ENCODE measurements around the gene MGAM2. TPM values are rescaled to one million over a fixed set of nuclear protein-coding genes. Genes with fewer than 3 reads are reported as not detected.

MGAM2 gene
- total and polyA plus RNA-seq, 2 experiments from 2014 or later, result 0.07 TPM; not detected in 1

DNA sequence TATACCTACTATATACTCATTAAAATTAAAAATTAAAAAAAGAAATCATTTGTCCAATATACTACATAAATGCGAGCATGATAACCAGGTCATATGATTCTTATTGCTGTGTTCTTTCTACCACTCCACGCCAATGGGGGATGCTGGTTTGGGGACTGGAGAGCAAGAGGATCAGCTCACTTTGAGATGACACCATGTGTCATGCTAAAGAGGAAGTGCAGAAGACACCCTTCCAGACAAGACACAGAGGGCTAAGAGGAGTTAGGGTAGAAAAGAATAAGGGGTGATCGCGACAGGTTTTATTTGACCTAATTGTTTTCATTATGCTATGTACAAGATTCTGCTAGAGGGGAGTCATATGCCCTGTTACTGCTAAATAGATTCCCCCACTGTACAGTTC, 33.8 kb upstream of the MGAM2 start:
- Histone ChIP-seq H3K4me1 (ENCODE audit: insufficient read depth) (no peaks in the 10 kb centered on the region), H3K4me3 (no peak overlapping the region), H3K9me2 (ENCODE audit: insufficient read depth) (no peaks in the 10 kb centered on the region; the same call in 1 of the 2 replicates), H3K27me3 (ENCODE audit: insufficient read depth) (no peaks in the 10 kb centered on the region), H3F3A (replicated peaks; ENCODE audit: low read depth) (no peaks in the 10 kb centered on the region), H3K79me2 (replicated peaks; ENCODE audit: insufficient read depth) (no peaks in the 10 kb centered on the region), H3K4me2 (no peak overlapping the region), H4K20me1 (replicated peaks; ENCODE audit: insufficient read depth) (no peaks in the 10 kb centered on the region), H3K27ac (ENCODE audit: low read depth) (no peak overlapping the region), H2AFZ (no peak overlapping the region), H3K36me3 (ENCODE audit: insufficient read depth) (no peaks in the 10 kb centered on the region)
- TF ChIP-seq EZH2 (IDR thresholded peaks at IDR 0.05; ENCODE audit: low read depth, unreplicated experiment), result no peak
- TF ChIP-seq, protein P1, sequence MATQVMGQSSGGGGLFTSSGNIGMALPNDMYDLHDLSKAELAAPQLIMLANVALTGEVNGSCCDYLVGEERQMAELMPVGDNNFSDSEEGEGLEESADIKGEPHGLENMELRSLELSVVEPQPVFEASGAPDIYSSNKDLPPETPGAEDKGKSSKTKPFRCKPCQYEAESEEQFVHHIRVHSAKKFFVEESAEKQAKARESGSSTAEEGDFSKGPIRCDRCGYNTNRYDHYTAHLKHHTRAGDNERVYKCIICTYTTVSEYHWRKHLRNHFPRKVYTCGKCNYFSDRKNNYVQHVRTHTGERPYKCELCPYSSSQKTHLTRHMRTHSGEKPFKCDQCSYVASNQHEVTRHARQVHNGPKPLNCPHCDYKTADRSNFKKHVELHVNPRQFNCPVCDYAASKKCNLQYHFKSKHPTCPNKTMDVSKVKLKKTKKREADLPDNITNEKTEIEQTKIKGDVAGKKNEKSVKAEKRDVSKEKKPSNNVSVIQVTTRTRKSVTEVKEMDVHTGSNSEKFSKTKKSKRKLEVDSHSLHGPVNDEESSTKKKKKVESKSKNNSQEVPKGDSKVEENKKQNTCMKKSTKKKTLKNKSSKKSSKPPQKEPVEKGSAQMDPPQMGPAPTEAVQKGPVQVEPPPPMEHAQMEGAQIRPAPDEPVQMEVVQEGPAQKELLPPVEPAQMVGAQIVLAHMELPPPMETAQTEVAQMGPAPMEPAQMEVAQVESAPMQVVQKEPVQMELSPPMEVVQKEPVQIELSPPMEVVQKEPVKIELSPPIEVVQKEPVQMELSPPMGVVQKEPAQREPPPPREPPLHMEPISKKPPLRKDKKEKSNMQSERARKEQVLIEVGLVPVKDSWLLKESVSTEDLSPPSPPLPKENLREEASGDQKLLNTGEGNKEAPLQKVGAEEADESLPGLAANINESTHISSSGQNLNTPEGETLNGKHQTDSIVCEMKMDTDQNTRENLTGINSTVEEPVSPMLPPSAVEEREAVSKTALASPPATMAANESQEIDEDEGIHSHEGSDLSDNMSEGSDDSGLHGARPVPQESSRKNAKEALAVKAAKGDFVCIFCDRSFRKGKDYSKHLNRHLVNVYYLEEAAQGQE (IDR thresholded peaks at IDR 0.05; ENCODE audit: unreplicated experiment), result no peak
- TF ChIP-seq, protein P2, sequence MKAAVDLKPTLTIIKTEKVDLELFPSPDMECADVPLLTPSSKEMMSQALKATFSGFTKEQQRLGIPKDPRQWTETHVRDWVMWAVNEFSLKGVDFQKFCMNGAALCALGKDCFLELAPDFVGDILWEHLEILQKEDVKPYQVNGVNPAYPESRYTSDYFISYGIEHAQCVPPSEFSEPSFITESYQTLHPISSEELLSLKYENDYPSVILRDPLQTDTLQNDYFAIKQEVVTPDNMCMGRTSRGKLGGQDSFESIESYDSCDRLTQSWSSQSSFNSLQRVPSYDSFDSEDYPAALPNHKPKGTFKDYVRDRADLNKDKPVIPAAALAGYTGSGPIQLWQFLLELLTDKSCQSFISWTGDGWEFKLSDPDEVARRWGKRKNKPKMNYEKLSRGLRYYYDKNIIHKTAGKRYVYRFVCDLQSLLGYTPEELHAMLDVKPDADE (IDR thresholded peaks at IDR 0.05), result no peak
- no peak for TF ChIP-seq JUNB (IDR thresholded peaks at IDR 0.05; ENCODE audit: unreplicated experiment)
- DNase-seq (ENCODE audit: low spot score) (no peak), ATAC-seq (no peak)
- Mint-ChIP-seq H3K9me3 (no peaks in the 10 kb centered on the region), H3K27me3 (ENCODE audit: insufficient read depth, low read depth, poor library complexity) (no peaks in the 10 kb centered on the region), H3K36me3 (ENCODE audit: low read depth) (no peaks in the 10 kb centered on the region), H3K4me1 (no peaks in the 10 kb centered on the region), H3K27ac (no peak overlapping the region), H3K4me3 (no peak overlapping the region)

DNA sequence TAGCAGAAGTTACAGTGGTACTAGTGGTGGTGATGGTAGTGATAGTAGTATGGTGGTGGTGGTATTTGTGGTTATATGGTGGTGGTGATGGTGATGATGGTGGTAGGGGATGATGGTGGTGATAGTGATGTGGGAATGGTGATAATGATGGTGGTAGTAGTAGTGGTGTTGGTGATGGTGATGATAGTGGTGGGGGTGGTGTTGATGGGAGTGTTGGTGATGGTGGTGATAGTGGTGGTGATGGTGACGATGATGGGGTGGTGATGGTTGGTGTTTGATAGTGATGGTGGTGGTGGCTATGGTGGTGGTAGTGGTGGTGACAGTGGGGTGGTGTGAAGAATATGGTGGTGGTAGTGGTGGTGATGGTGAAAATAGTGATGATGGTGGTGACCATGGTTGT, 27.9 kb upstream of the MGAM2 start:
- H3K4me2 ChIP-seq, result no peak overlapping the region
- H4K20me1 ChIP-seq (replicated peaks; ENCODE audit: insufficient read depth), result no peaks in the 10 kb centered on the region
- DNase-seq (ENCODE audit: low spot score) (no peak), ATAC-seq (no peak)
- Mint-ChIP-seq H3K27me3 (ENCODE audit: insufficient read depth, low read depth, poor library complexity) (no peaks in the 10 kb centered on the region), H3K9me3 (no peaks in the 10 kb centered on the region), H3K27ac (no peak overlapping the region), H3K4me3 (no peak overlapping the region), H3K36me3 (ENCODE audit: low read depth) (no peaks in the 10 kb centered on the region), H3K4me1 (no peaks in the 10 kb centered on the region)
- H3F3A ChIP-seq (replicated peaks; ENCODE audit: low read depth), result no peaks in the 10 kb centered on the region
- H2AFZ ChIP-seq, result no peak overlapping the region
- H3K79me2 ChIP-seq (replicated peaks; ENCODE audit: insufficient read depth), result no peaks in the 10 kb centered on the region
- H3K27ac ChIP-seq (ENCODE audit: low read depth), result no peak overlapping the region
- H3K4me3 ChIP-seq, result no peak overlapping the region
- H3K27me3 ChIP-seq (ENCODE audit: insufficient read depth), result no peaks in the 10 kb centered on the region
- no peaks in the 10 kb centered on the region for H3K36me3 ChIP-seq (ENCODE audit: insufficient read depth)
- TF ChIP-seq ZNF331 (CRISPR knock-in tag; IDR thresholded peaks at IDR 0.05; ENCODE audit: low read depth), result no peak
- no peak for TF ChIP-seq JUNB (IDR thresholded peaks at IDR 0.05; ENCODE audit: unreplicated experiment)
- no peak for TF ChIP-seq POLR2AphosphoS5 (IDR thresholded peaks at IDR 0.05; ENCODE audit: low read depth)
- no peak for TF ChIP-seq EZH2phosphoT487 (IDR thresholded peaks at IDR 0.05; ENCODE audit: unreplicated experiment)
- TF ChIP-seq, protein P3, sequence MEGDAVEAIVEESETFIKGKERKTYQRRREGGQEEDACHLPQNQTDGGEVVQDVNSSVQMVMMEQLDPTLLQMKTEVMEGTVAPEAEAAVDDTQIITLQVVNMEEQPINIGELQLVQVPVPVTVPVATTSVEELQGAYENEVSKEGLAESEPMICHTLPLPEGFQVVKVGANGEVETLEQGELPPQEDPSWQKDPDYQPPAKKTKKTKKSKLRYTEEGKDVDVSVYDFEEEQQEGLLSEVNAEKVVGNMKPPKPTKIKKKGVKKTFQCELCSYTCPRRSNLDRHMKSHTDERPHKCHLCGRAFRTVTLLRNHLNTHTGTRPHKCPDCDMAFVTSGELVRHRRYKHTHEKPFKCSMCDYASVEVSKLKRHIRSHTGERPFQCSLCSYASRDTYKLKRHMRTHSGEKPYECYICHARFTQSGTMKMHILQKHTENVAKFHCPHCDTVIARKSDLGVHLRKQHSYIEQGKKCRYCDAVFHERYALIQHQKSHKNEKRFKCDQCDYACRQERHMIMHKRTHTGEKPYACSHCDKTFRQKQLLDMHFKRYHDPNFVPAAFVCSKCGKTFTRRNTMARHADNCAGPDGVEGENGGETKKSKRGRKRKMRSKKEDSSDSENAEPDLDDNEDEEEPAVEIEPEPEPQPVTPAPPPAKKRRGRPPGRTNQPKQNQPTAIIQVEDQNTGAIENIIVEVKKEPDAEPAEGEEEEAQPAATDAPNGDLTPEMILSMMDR (conservative IDR thresholded peaks at IDR 0.05; ENCODE audit: low read depth in 2 of 2), result no peak
- TF ChIP-seq, protein P2 (IDR thresholded peaks at IDR 0.05), result no peak
- no peak for TF ChIP-seq EZH2 (IDR thresholded peaks at IDR 0.05; ENCODE audit: low read depth, unreplicated experiment)
- TF ChIP-seq, protein P1 (IDR thresholded peaks at IDR 0.05; ENCODE audit: unreplicated experiment), result no peak
- TF ChIP-seq ZNF114 (CRISPR knock-in tag; IDR thresholded peaks at IDR 0.05), result no peak
- no peak for TF ChIP-seq CREB1 (CRISPR knock-in tag; IDR thresholded peaks at IDR 0.05; ENCODE audit: low read depth)
- no peaks in the 10 kb centered on the region for H3K4me1 ChIP-seq (ENCODE audit: insufficient read depth)
- no peaks in the 10 kb centered on the region for H3K9me2 ChIP-seq (ENCODE audit: insufficient read depth)
